NCI-H1105 (cell line): ENCODE results near the gene NUDC.
"Not testable (repeated sequence)": the region's sequence is repeated elsewhere in the genome, so short reads cannot be mapped to it uniquely, and the experiment has no call there.

Experiments
- DNase-seq: peaks from one replicate; lab custom pipeline; 2025; lab: John Stamatoyannopoulos, UW

Gene NUDC

GRCh38 chr1:26951821-26952497 is 30.4 kb downstream of the NUDC start:
- DNase-seq, result no peak

DNA sequence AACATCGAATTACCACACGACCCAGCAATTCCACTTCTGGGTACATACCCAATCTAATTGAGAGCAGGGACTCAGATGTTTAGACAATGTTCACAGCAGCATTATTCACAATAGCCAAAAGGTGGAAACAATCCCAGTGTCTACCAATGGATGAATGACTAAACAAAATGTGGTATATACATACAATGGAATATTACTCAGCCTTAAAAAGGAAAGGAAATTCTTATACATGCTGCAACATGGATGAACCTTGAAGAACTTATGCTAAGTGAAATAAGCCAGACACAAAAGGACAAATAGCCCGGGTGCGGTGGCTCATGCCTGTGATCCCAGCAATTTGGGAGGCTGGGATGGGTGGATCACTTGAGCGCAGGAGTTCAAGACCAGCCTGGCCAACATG is 31.8 kb downstream of the NUDC start:
- no peak for DNase-seq

DNA sequence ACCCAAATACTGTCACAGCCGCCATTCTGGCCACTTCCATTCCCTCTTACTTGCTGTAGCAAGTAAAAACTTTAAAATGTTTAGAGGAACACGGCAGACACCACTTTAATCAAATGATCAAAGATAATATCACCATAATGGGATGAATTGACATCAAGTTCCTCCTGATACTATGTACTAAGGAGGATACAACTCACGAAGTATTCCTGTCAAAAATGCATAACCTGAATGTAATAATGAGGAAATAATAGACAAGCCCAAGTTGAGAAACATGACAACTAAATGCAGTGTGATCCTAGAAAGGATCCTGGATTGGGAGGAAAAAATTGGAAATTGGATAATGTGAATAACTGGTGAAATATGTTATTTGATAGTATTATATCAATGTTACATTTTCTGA is 34.8 kb downstream of the NUDC start:
- no peak for DNase-seq

GRCh38 chr1:26957306-26957705 is 35.8 kb downstream of the NUDC start:
- no peak for DNase-seq

- DNase-seq, result no peak
Measured at GRCh38 chr1:26959270-26959669, 37.7 kb downstream of the NUDC start.

DNA sequence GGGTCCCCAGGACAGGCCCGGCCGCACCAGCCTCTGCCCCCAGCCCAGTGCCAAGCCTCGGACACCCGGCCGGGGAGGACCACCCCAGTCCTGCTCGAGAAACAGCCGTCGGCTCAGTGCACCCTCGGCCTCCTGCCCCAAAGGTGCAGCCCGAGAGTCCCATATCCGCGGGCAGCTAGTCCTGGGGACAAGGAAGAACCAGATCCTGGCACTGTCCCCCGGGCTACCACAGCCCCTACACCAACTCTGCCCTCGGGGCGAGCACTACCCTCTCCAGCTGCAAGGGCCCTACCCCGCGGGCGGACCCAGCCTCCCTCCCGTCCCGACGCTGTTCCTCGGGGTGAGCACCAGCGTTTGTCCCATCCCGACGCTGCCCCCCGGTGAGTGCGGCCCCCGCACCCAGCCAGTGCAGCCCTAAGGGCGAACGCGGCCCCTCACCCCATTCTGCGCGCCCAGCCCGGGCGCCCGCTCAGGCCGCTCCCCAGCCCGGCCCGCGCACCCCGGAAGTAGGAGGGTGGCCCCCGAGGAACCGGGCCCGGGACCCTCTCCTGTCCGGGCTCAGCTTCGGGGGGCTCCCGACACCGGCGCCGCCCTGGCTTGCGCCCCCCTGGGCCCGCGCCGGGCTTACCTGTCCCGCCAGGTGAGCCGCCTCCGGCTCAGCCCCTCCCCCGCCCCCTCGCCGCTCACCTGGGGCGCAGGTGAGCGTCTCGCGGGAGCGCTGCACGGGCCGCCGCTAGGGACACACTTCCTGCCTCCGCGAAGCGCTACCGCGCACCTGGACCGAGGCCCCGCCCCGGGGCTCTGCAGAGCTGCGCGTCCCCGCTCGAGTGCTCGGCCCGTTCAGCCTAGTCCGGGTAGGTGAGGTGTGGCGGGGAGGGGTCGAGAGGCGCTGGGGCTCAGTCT is 38.4 kb downstream of the NUDC start, which contains the start of gene KDF1:
TSS of gene KDF1 (minus strand) at position 747 of the 903 bp plus-strand sequence. CDS start 8,088 bp downstream, outside the sequence.
- DNase-seq, result peak; percentile 86

GRCh38 chr1:26960625-26960966 is 39.1 kb downstream of the NUDC start:
- no peak for DNase-seq

DNA sequence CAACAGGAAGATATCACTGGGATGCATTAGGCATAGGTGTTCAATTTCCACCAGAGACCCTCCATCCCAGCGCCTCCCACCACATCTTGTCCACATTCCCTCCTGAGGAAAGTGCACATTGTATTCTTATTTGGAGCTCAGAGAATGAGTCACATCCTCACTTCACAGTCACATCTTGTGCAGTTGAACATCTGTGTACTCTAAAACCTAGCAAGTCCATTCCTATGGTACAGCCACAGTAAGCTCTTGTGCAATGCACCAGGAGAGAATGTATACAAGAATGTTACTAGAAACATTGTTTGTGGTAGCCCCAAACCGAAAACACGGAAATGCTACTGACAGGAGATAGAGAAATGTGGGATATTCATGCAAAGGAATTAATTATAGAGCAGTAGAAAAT is 40.3 kb downstream of the NUDC start:
- DNase-seq, result no peak

- DNase-seq, result no peak
Measured at GRCh38 chr1:26965213-26965612, 43.7 kb downstream of the NUDC start.

DNA sequence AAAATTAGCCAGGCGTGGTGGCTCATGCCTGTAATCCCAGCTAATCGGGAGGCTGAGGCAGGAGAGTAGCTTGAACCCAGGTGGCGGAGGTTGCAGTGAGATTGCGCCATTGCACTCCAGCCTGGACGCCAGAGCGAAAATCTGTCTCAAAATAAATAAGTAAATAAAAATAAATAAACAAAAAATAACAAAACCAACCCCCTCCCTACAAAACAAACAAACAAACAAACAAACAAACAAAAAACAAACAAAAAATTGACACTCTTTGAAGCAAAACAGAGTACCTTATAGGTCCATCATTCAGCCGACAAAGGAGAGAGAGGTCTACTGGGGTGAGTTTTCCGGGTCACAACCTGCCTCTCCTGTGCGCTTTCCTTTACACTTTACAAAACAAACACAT is 44.1 kb downstream of the NUDC start:
- no peak for DNase-seq

- no peak for DNase-seq
Measured at GRCh38 chr1:26970810-26971209, 49.3 kb downstream of the NUDC start.

DNA sequence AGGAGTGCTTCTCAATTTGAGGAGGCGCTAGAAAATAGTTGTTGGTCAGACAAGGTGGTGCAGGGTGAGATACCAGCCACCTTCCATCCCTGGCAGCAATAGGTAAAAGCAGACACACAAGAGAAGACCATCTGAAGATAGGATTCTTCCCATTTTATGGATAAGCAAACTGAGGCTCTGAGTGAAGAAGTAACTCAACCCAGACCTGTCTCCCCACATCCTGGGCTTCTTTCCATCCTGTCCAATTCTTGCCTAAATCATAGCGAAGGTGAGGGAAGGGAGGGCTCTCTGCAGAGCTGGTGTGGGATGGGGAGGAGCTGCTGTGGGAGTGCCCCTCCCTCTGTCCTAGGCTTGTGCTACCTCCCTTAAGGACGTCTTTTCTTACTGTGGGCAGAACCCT is 50.0 kb downstream of the NUDC start:
- no peak for DNase-seq

DNA sequence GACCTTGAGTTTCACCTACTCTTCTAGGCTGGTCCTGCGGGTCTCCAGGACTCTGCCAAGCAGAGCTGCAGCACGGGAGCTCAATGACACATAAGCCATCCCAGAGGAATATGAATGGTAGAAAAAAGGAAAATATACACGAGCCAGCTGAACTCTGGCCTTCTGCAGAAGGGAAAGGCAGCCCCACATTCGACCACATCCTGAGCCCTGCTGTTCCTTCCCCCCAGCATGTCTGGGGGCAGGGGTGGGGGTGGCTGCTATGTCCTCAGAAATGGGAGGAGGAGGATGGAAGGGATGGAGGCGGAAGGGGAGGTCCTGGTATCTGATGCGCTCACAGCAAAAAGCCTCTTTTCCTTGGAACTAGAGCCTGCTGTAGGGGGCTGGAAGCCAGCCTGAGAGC is 50.8 kb downstream of the NUDC start:
- DNase-seq, result no peak

GRCh38 chr1:26972821-26973220 is 51.3 kb downstream of the NUDC start:
- DNase-seq, result no peak

GRCh38 chr1:26976621-26977510 is 55.3 kb downstream of the NUDC start:
- DNase-seq, result no peak

- no peak for DNase-seq
Measured at GRCh38 chr1:26978901-26979300, 57.4 kb downstream of the NUDC start.

- no peak for DNase-seq
Measured at GRCh38 chr1:26981146-26981846, 59.8 kb downstream of the NUDC start.

GRCh38 chr1:26983863-26984262 is 62.3 kb downstream of the NUDC start:
- DNase-seq, result no peak

- DNase-seq, result no peak
Measured at GRCh38 chr1:26984291-26984690, 62.7 kb downstream of the NUDC start.

GRCh38 chr1:26986658-26987057 is 65.1 kb downstream of the NUDC start:
- no peak for DNase-seq

DNA sequence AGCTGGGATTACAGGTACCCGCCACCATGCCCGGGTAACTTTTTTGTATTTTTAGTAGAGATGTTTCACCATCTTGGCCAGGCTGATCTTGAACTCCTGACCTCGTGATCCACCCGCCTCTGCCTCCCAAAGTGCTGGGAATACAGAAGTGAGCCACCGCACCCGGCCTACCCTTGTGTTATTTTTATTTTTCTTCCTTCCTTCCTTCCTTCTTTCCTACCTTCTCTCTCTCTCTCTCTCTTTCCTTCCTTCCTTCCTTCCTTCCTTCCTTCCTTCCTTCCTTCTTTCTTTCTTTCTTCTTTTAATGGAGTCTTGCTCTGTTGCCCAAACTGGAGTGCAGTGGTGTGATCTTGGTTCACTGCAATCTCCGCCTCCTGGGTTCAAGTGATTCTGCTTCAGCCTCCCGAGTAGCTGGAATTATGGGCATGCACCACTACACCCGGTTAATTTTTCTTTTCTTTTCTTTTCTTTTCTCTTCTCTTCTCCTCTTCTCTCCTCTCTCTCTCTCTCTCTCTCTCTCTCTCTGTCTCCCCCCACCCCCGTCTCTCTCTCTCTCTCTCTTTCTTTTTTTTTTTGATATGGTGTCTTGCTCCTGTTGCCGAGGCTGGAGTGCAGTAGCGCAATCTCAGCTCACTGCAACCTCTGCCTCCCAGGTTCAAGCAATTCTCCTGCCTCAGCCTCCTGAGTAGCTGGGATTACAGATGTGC is 68.0 kb downstream of the NUDC start:
- DNase-seq, result not testable (repeated sequence)
